H1 (cell line): ENCODE data around the gene GALE. TPM values are rescaled to one million over a fixed set of nuclear protein-coding genes. Genes with fewer than 3 reads are reported as not detected.

Experiments
- BACH1 ChIP-seq: IDR thresholded peaks from 2 replicates; pipeline ENCODE4 v1.6.1; 2012; ENCODE audit warnings: low read length, improper control_type of control experiment
- EZH2 ChIP-seq: fragments of 200-600 bp; sonication (generic); IDR thresholded peaks from 2 replicates; pipeline ENCODE4 v1.7.1; 2012; ENCODE audit warnings: low read depth, mild to moderate bottlenecking, moderate library complexity, low read length, inconsistent platforms; ENCODE audit not compliant: severe bottlenecking
- GTF2F1 ChIP-seq: IDR thresholded peaks from 2 replicates; pipeline ENCODE4 v1.6.1; 2012; ENCODE audit warnings: low read depth, low read length, improper control_type of control experiment, borderline replicate concordance
- PHF8 ChIP-seq: fragments of 200-600 bp; sonication (generic); conservative IDR thresholded peaks from 2 replicates; pipeline ENCODE4 v1.7.1; 2012; ENCODE audit warnings: low read depth, mild to moderate bottlenecking, inconsistent platforms, low read length, moderate library complexity
- POU5F1 ChIP-seq: IDR thresholded peaks from 2 replicates; pipeline ENCODE4 v1.6.1; 2011; ENCODE audit warnings: low read depth, mild to moderate bottlenecking, low read length, moderate library complexity
- RAD21 ChIP-seq, 2 experiments: IDR thresholded peaks in 1 of 2; conservative IDR thresholded peaks in 1 of 2; 2 replicates each; pipeline ENCODE4 v1.6.1; 2011; ENCODE audit warnings: low read depth in 2 of 2, low read length in 2 of 2, improper control_type of control experiment in 1 of 2, inconsistent platforms in 1 of 2, mild to moderate bottlenecking in 1 of 2, moderate library complexity in 1 of 2
- RNF2 ChIP-seq: fragments of 200-900, 300-1000 bp; sonication (generic); IDR thresholded peaks from 2 replicates; pipeline ENCODE4 v1.7.1; 2016; ENCODE audit warnings: borderline replicate concordance, low read depth, mild to moderate bottlenecking, antibody characterized with exemption, low read length; ENCODE audit not compliant: poor library complexity, severe bottlenecking; ENCODE audit errors: missing control alignments
- SAP30 ChIP-seq: fragments of 300-600 bp; sonication (generic); IDR thresholded peaks from 2 replicates; pipeline ENCODE4 v1.7.1; 2012; ENCODE audit warnings: low read length, moderate library complexity, mild to moderate bottlenecking, inconsistent platforms; ENCODE audit not compliant: insufficient read depth, insufficient replicate concordance
- SIN3A ChIP-seq, 2 experiments: IDR thresholded peaks in 1 of 2; conservative IDR thresholded peaks in 1 of 2; 2 replicates each; pipeline ENCODE4 v1.6.1; 2011 to 2012; ENCODE audit warnings: low read length in 2 of 2, improper control_type of control experiment in 1 of 2, low read depth in 1 of 2, mild to moderate bottlenecking in 1 of 2
- SIRT6 ChIP-seq: IDR thresholded peaks from one replicate; pipeline ENCODE4 v1.7.1; 2012; ENCODE audit warnings: low read length, inconsistent platforms
- SP2 ChIP-seq: IDR thresholded peaks from 2 replicates; pipeline ENCODE4 v1.6.1; 2012; ENCODE audit warnings: mild to moderate bottlenecking, low read length, inconsistent platforms
- TBP ChIP-seq: IDR thresholded peaks from 2 replicates; pipeline ENCODE4 v1.6.1; 2011; ENCODE audit warnings: low read depth, low read length, improper control_type of control experiment
- ZNF274 ChIP-seq: IDR thresholded peaks from 2 replicates; pipeline ENCODE4 v1.7.0; 2012; ENCODE audit warnings: low read length, borderline replicate concordance; ENCODE audit errors: extremely low read depth
- polyA plus RNA-seq, 7 experiments: library from polyadenylated mRNA; depleted of rRNA in 3 of 7; stranded (reverse) in 5 of 7; unstranded in 2 of 7; fragments of >200 nt in 5 of 7; fragments of 200-250 nt in 2 of 7; gene quantifications; 1 replicate in 5 of 7; 2 replicates in 1 of 7; 4 replicates in 1 of 7; pipeline versions ENCODE4 v1.2.1 to v1.2.3, GENCODE V29; 2011 to 2013; ENCODE audit warnings: missing spikeins in 2 of 7, mixed read lengths in 2 of 7
- total RNA-seq: library from RNA; stranded (reverse); fragmentation: NEBNext Ultra II Directional; extraction: Animal tissue kit (Norgen Biotek cat#: 25700); gene quantifications from 2 replicates; pipeline ENCODE4 v1.2.1, GENCODE V29; 2021

GALE gene
- total and polyA plus RNA-seq, 2 of the 8 experiments (the other 6 are each of a cell fraction or from before 2014, with no cell fraction given): 26.0 to 33.9 TPM

DNA sequence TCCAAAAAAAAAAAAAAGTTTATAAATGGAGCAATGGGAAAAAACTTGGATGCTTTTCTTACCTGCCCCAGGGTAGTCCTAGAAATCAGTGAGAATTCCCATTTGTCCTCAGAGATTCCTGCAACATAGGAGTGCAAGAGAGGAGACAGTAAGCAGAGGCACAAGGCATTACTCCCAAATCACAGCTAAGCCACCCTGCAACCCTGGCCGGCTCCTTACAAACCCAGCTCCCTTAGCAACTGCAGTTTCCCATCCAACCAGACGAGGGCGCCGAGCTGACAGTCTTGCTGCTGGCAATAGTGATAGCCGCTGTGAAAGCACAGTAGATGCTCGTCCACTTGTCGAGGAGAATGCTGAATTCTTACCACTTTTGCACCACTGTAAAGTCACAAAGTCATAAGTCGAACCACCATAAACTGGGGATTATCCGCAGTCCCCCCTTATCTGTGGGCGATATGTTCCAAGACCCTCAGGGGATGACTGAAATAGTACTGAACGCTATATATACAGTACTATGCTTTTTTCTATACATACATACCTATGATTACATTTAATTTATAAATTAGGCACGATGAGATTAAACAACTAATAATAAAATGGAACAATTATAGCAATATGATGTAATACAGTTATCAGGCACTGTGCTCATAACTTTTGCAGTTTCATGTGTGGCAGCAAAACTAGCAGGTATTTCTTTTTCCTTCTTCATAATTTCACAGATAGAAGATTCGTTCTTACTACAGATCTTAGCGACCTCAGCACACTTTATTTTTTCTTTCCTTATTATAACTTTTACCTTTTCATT lies 28.3 kb downstream of the GALE start (continued):
- TF ChIP-seq SIRT6 (no peak), RAD21 (IDR thresholded peaks at IDR 0.05 in 1 of 2, conservative IDR thresholded peaks at IDR 0.05 in 1 of 2; ENCODE audit: low read depth in 2 of 2, low read length in 2 of 2) (peak; percentile 78 to 85), POU5F1 (no peak), BACH1 (no peak), RNF2 (no peak), GTF2F1 (no peak), ZNF274 (no peak), PHF8 (no peak), SP2 (no peak), EZH2 (no peak), SIN3A (conservative IDR thresholded peaks at IDR 0.05 in 1 of 2, IDR thresholded peaks at IDR 0.05 in 1 of 2; ENCODE audit: low read depth in 1 of 2, low read length in 2 of 2) (0 out of 4 replicates have a peak, but pooled peaks of 1 of the 2 experiments have one; percentile 33), TBP (no peak), SAP30 (no peak)
- TF ChIP-seq, all 59 proteins: peak for 4
